Measurements from ENCODE around the gene LPCAT1. TPM values are rescaled to one million over a fixed set of nuclear protein-coding genes. Genes with fewer than 3 reads are reported as not detected.
A peak's percentile ranks its signal among the peaks of the same experiment; 100 is the strongest.

Gene LPCAT1
- total RNA-seq, 1 donor from 2014 or later: 176 TPM

DNA sequence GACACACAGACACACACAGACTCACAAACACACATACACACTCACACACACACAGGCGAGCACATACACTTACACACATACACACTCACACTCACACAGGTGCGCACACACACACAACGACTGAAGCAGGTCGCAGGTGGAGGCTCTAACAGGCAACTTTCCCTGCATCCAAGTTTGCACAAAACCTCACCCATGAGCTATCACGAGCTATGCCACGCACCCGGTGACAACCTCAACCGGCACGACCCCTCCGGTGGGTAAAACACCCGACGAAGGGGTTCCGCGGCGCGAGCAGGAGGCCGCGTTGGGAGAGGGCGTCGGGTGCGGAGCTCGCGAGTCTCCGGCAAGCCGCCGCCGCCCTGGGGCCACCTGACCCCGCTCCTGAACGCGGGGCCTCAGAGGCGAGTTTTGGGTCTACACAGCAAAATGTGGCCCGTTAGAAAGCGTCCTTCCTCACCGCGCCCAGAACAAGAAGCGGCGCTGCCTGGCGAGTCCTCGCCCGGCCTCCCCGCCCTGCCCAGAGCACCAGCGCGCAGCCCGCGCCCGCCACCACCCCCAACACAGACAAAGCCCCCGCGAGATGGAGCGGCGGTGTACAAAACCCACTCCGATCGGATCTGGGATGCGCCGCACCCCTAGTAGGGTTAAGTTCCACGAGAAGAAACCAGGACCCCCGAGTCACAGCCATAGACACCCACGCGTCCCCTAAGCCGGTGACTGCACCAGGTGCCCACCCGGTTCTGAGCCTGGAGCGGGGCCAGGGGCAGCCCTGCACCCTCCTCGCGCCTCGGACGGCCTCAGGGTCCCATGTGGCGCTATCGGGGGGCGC lies 79.2 kb downstream of the LPCAT1 start:
- no peak for DNase-seq (ENCODE audit: low read depth)

DNA sequence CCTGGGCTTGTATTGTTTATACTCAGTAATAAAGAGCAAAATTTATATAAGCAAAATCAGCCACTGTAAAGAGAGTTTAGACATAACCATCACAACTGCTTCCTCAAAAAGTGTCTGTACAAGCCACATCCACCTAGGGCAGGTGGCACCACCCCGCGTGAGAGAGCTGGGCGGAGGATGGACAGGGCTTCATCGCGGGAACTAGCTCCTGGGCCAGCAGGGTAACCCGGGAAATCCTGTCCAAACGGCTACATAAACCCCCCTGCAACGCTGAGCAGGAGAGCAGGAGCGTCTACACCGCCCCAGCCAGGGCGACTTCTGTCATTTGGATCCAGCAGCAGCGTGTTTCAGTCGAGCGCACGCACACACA lies 79.8 kb downstream of the LPCAT1 start:
- DNase-seq (ENCODE audit: low read depth): no peak

DNA sequence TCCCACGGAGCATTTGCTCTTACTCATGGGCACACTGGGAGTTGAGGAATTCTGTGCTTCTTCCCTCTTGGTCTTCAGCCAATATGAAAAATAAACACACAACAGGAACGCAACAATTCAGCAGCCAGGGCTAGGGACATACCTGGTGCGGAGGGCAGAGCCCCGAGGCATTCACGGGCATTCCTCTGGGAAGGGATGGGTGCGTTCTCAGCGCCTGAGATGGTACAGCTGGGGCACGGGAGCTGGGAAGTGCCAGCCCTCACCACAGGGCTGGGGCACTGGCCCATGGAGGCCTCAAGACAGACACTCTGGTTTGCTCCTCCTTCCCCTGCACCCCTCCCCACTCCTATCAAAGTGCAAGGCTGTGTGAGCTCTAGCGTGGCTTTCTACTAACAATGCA lies 80.6 kb downstream of the LPCAT1 start:
- no peak for DNase-seq (ENCODE audit: low read depth)

DNA sequence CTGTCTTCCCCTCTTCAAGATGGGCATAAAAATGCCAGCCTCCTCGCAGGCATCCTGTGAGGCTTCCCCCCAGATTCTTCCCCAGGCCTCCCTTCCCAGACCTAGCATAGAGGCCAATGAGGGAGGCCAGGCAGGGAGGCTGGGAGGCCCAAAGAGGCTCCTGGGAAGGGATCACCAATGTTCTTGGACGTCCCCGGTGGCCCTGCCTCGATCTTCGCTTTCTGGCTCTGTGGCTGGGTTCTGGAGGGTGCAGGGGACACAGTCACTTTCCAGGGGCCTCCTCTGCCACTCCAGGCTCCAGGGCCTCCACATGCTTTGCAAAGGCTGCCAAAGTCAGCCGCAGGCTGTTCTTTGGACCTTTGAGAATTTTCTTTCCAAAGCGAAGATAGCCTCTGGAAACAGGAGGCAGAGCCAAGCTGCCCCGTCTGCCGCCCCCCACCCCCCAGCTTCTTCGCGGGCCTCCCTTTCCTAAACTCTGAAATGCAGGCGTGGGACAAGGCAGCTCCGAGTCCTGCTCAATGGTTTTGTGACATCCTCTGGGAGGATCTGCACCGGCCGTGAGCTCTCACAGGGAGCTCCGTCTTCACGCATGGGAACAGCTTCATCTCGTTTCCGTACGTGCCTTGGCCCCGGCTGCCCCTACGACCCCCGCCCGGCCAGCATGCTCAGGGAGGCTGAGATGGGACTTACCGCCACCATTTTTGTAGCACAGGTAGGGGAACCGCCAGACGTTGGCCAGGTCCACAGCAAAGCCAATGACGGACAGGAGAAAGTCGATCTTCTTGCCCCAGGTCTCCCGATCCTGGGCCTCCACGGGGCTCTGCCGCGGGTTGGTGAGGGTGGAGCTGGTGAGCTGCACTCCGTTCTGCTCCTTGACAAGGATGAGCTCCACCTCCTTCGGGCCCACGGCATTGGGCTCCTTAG lies 81.3 kb downstream of the LPCAT1 start:
- no peak for DNase-seq (ENCODE audit: low read depth)

DNA sequence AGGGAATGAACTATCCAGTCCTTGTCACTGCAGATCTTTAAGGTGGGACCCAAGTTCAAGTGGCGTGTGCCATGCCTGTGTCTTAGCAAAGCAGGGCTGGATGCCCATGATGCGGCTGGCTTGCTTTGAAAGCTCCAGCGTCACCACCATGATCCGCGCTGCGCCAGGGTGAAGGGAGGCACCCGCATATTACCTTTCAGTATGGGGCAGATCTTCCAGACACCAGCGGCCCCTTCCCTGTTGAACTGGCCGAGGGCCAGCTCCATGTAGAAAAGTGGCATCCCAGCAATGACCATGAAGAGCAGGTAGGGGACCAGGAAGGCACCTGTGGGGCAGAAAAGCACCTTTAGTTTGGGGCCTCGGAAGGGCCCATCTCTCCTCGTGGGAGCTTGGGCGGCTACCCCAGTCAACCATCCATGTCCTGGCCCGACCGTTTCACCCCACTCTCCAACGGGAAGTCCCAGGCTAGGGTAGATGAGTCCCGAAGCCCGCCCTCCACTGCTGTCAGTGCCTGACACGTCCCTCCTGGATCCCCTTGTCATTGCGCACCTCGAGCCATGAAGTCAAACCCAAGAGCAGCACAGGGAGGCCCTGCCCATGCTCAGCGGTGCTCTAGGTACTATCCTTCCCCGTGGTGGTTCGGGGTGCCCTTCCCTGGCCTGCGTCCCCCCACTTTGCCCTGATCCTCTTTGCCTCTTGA lies 82.4 kb downstream of the LPCAT1 start:
- no peak for DNase-seq (ENCODE audit: low read depth)

DNA sequence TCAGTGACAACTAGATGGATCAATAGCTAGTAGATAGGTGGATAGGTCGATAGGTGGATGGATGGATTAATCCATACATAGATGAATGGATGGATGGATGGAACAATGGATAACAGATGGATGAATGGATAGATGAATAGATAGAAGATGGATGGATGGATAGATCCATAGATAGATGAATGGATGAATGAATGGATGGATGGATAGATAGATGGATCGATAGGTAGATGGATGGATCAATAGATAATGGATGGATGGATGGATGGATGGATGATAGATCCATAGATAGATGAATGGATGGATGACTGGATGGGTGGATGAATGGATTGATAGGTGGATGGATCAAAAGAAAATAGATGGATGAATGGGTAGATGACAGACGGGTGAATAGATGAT lies 83.7 kb downstream of the LPCAT1 start:
- no peak for DNase-seq (ENCODE audit: low read depth)

DNA sequence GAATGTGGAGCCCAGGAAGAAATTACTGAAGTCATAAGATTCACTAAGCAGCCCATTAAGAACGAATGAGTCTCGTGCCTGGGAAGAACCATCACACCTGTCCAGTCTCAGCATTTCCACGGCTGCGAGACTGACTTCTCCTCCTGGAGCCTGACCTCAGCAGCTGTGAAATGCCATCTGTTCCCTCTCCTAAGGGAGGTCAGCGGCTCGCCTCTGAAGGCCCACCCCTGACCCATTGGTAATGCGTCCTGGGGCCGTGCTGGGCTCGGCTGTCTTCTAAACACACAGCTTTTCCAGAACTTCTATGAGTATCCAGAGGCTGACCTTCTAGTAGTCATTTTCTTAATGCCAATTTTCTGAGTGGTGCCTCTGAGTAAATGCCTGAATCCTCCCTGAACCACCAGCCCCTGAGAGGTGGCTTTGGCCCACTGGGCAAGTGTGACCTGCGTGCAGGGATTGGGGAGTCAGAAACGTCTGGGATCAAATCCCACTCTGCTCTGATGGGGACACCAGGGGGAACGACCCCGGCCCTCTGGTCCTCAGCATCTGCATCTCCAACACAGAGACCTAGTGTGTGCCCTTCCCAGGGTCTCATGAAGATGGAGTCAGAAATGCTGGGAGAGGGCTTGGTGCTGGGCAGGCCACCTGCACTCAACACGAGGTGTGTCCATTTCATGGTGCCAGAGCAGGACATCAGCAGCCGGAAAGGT lies 84.2 kb downstream of the LPCAT1 start:
- no peak for DNase-seq (ENCODE audit: low read depth)

DNA sequence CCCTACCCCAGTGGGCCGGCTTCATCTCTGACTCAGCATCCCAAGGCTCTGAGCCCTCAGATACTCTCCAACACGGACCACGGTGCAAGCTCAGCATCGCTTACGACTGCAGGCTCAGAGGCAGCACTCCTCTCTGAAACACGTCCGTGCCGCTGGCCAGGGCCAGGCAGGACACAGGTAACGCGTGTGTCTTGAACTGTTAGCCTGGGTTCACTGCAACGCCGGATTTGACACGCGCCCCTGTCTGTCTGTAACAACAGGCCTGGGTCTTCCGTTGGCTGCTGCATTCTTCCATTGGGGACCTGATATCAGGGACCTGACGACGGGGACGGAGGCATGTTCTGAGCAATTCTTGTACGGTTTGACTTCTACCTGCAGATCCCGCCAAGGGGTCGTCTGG lies 84.9 kb downstream of the LPCAT1 start:
- DNase-seq (ENCODE audit: low read depth): no peak

DNA sequence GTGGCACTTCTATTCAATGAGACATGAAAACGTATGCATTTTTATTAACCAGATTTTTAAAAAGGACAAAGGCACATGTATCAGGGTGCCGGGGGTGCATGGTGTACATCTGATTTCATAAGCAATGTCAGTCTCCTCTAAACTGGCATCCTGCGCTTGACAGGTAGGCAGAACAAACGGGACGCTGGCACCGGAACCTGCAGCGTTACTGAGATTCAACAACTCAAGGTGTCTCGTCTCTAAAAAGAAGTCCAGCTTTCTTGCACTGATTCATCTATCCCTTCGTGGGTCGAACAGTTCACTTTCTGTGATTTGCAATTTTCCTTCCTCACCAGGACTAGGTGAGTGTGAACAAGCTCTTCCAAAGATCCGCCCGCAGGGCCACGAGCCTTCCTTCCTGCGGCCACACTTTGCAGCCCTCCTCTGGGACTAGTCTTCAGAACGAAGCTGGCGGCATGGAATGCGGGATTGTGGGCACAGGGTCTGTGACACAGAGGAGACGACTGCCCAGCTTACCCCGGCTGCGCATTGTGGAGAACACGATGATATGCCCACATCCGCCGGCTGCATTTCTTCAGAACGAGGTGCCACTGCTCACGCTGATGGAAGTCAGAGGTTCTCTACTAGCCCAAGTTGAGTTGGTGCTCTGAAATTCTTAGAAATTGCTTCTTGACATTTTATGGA lies 85.7 kb downstream of the LPCAT1 start:
- no peak for DNase-seq (ENCODE audit: low read depth)

DNA sequence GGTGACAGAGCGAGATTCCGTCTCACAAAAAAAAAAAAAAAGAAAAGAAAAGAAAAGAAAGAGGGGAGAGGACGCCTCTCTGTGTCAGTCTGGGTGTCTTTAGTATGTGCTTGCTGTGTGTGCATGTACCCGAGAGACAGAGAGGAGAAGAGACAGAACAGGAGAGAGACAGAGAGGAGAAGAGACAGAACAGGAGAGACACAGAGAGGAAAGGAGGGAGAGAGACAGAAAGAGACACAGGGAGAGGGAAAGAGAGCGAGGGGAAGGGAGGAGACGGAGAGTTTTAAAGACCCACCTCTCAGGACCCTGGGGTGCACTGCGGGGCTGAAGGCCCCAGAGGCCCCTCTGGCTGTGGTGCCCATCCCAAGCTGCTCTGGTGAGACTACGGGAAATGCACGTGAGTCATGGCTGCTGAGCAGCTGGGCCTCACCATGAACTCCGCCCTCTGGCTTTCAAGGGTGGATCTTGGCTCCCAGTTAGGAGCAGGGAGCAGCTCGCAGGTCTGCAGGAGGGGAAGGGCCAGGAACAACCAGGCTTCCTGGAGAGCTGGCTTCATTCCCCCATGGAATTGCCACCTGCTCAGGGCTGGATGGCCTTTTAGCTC lies 86.4 kb downstream of the LPCAT1 start:
- peak; percentile 10 for DNase-seq (ENCODE audit: low read depth)

DNA sequence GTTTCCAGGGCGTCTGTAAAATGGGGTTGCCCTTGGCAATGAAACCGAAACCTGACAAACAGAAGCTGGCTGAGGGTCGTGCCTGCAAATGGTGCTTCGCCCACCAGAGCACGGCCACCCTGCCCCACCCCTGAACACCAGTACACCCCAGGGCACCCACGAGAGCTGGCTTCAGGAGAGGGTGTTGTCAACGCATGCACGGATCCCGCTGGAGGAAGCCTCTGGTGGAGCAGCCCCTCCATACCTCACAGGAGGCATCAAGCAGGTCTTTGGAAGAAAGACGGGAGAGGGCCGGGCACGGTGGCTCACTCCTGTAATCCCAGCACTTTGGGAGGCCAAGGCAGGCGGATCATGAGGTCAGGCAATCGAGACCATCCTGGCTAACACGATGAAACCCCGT lies 87.1 kb downstream of the LPCAT1 start:
- no peak for DNase-seq (ENCODE audit: low read depth)

DNA sequence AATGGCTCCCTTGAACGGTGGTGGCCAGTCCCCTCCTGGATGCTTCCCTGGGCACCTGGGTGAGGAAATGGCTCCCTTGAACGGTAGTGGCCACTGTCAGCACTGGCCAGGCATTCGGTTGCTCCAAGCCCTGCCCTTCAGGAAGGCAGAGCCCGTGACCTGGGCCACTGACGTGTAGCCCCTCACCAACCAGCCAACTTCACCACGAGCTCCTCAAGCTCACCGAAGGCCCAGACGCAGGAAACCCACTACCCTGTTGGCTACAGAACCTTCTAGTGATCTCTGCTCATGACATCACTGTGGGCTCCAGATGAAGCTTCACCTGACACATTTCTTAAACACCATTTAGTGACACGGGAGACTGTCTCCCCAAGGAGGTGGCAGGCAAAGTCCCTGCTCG lies 87.7 kb downstream of the LPCAT1 start:
- DNase-seq (ENCODE audit: low read depth): no peak

DNA sequence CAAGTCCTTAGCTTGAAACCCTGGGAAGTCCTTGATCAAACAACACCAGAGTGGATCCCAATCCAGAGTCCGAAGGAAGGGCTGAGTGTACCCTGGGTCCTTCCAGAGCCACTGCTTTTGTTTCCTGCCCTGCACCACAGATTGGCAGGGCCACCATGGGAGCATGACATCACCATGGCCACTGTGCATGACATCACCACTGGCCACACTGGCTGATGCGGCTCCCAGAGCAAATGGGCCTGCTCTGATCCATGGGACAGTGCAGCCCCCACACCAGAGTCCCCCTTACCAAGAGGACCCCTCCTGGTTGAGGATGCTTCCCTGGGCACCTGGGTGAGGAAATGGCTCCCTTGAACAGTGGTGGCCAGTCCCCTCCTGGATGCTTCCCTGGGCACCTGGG lies 88.4 kb downstream of the LPCAT1 start:
- no peak for DNase-seq (ENCODE audit: low read depth)

DNA sequence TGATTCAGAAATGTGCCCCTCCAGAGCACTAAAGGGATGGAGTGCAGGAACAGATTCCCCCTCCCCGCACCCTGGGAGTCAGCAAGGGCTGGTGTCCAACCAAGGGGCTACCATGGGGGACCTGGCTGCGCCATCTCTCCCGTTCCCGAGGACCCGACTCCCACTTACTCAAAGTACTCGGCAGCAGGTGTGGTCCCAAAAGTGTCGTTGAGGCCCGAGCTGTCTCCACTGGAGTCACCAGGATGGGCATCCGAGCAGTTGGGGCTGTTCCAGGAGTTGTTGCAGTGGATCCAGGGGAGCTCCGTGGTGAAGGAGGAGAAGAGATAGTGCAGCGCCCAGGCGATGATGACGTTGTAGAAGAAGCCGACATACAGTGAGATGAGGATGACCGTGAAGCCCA lies 91.5 kb downstream of the LPCAT1 start:
- DNase-seq (ENCODE audit: low read depth): no peak

DNA sequence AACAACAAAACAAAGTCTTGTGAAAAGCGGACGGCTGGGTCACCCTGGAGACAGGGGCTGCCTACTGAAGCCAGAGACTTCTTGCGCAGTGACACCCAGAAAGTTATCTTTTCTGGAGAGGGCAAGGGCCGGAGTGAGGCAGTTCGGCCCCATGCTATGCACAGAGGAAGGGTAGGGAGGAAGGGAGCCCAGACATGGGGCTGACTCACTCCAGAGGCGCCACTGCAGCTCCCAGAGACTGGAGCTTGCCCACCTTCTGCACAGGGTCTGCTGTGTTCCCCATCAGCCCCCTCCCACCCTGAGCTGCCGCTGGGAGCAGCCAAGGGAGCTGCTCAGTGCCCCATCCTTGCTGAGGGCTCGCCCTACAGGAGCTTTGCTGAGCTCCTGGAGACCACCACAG lies 91.9 kb downstream of the LPCAT1 start:
- no peak for DNase-seq (ENCODE audit: low read depth)

DNA sequence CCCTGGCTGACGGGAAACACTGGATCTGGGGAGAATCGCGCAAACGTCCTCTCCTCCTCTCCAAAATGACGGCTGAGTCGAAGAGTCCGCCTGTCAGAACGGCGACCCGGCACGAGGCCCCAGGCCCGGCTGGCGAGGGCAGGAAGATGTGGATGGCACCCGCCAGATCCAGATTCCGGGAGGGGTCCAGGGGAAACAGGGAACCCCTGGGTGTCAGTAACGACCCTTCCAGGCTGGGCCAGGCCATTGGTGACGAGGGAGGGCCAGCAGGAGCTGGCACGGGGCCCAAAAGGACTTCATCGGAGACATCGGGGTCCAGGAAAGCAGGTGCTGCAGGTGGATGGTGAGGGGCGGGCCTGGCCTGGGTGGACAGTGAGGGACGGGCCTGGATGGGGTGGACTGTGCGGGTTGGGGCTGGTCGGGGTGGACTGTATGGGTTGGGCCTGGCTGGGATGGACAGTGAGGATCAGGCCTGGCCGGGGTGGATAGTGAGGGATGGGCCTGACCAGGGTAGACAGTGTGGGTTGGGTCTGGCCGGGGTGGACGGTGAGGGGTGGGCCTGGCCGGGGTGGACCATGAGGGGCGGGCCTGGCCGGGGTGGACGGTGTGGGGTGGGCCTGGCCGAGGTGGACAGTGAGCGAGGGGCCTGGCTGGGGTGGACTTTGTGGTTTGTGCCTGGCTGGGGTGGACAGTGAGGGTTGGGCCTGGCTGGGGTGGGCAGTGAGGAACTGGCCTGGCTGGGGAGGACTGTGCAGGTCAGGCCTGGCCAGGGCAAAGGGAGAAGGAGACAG lies 92.5 kb downstream of the LPCAT1 start:
- DNase-seq (ENCODE audit: low read depth): no peak

DNA sequence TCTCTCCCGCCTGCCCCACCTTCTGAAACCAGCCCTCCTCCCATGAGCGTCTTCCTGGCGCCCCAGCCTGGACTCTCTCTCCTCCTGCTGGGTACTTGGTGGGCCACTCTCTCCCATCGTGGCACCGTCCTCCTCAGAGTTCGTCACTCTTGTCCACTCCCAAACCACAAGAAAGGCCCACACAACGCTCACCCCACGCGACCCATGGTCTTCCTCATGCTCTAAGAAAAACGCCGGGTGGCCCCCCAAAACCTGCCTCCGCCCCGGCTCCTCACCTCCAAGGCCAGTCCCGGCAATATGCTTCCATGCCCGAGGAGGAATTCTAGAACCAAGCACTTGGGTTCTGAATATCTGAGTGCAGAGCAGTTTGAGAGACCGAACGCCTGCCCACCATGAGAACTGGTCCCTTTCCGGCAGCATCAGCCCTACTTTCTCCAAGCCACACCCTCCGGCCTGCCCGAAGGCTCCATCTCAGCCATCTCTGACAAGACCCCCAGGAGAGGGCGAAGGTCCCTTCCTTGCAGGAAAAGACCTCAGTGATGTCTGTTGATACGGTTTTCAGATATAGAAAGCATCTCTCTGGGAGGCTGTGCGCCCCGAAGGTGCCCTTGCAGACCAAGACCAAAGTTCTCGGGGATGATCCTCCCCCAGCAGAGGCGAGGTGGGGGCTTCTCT lies 93.5 kb downstream of the LPCAT1 start:
- DNase-seq (ENCODE audit: low read depth): no peak

DNA sequence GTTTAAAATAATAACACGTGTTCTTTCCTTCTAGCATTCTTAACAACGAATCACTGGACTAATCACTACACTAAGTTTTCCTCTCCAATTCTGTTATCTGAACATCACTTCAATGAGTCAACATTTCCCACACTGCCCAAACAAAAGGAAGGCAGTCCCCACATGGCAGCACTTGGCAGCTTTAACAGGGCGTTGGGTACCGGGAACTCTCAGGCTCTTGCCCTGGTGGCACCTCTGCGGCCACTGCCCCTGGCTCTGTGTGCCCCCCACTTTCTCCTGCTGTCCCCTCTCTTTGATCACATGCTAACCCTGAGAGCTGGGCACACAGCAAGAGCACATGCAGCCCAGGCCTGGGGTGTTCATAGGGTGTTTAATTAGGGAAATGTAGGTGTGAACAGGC lies 94.3 kb downstream of the LPCAT1 start:
- DNase-seq (ENCODE audit: low read depth): no peak

DNA sequence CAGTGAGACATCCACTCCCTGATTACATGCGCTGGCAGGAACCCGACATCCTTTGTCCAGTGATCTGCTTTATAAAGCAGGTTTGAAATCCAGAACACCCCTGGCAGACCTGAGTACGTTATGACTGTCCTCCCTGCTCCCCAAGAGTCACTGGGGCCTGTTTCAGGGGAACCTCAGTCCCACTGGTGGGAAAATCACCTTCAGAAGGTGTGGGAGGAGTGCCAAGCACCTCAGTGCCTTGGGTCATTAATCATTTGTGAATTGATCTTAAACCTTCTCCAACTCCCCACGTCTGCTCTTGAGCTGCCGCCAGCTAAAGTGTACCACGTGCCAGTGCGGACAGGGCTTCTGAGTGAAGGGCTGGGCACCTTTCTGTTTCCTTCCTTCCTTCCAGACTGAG lies 94.7 kb downstream of the LPCAT1 start:
- DNase-seq (ENCODE audit: low read depth): no peak

Measured in renal cortical epithelial cell (primary cell).